ENCODE results near the gene KCNH4. TPM values are rescaled to one million over a fixed set of nuclear protein-coding genes. Genes with fewer than 3 reads are reported as not detected.

KCNH4 gene
- total RNA-seq, 2 experiments from 2014 or later: not detected

DNA sequence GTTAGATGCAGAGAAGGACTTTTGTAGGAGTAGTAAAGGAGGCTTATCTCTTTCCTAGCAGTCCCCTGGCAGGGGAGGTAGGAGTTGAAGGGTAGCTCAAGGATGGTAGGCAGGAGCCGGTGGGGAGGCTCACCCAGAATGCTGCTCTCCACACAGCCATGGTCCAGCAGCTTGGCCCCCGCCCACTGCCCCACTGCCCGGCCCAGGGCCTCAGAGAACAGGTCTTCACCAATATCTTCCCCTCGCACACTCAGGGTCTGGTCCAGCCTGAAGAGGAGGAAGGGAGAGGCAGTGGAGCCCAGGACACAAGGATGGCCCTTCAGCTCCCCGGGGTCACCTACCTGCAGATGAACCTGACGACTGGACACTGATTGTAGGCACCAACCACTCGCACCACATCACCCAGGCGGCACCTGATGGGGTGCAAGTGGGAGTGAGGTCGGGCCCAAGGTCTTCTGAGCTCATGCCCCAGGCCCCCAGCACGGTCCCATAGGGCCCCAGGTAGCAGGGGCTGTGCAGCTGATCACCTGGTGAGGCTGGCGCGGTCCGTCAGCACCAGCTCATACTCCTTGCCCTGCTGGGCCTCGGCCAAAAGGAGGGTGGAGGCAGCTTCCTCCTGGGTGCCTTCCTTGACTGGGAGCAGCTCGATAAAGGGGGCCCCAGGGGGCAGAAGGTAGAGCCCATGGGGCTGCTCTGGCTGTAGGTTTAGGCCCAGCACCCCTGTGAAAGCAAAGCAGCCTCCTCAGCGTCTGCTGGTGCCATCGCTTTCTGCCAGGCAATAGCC is 9.7 kb upstream of the KCNH4 start:
- H2AFZ ChIP-seq (ENCODE audit: low read length): no peak overlapping the region
- no peak for TF ChIP-seq CTCF (conservative IDR thresholded peaks at IDR 0.05; ENCODE audit: low read length)
- no peak for TF ChIP-seq EZH2phosphoT487 (IDR thresholded peaks at IDR 0.05; ENCODE audit: borderline replicate concordance, low read depth, low read length)
- no peaks in the 10 kb centered on the region for H4K20me1 ChIP-seq (ENCODE audit: insufficient read depth, low read length)
- no peak overlapping the region for H3K4me2 ChIP-seq (ENCODE audit: low read length)
- peaks cover 12% of the 10 kb centered on the region for H3K4me1 ChIP-seq (ENCODE audit: insufficient read depth, low read length, poor library complexity, severe bottlenecking)
- DNase-seq (ENCODE audit: low spot score): no peak
- CTCF ChIA-PET (ENCODE audit: unreplicated experiment): no interaction called here
- no peaks in the 10 kb centered on the region; the same call in 1 of the 2 replicates for H3K79me2 ChIP-seq (ENCODE audit: insufficient read depth, low read depth, low read length)
- H3K9me2 ChIP-seq (ENCODE audit: insufficient read depth, low read length): no peaks in the 10 kb centered on the region
- no peak overlapping the region for H3K4me3 ChIP-seq (ENCODE audit: low read depth, low read length, poor library complexity, severe bottlenecking)
- no peaks in the 10 kb centered on the region for H3K9me3 ChIP-seq (ENCODE audit: low read length)
- POLR2A ChIA-PET: interaction anchor here (0.6 kb wide), 3 partner anchors 85 to 227 kb away, joined by 3 to 4 read pairs (median 3); no protein-coding TSS in a partner anchor
- intact Hi-C loops (cut with micrococcal nuclease; ENCODE audit: unreplicated experiment): no loop called here
- BruUV-seq (replicated peaks): no TSS peak
- H3K36me3 ChIP-seq (ENCODE audit: insufficient read depth, low read length): no peaks in the 10 kb centered on the region
- H3K27ac ChIP-seq (ENCODE audit: low read depth, low read length, poor library complexity, severe bottlenecking): no peak overlapping the region

GRCh38 chr17:42189651-42189965 is 8.7 kb upstream of the KCNH4 start:
- Histone ChIP-seq H3K4me1 (ENCODE audit: insufficient read depth, low read length, poor library complexity, severe bottlenecking) (peaks cover 13% of the 10 kb centered on the region), H4K20me1 (ENCODE audit: insufficient read depth, low read length) (no peaks in the 10 kb centered on the region), H3K79me2 (ENCODE audit: insufficient read depth, low read depth, low read length) (no peaks in the 10 kb centered on the region; the same call in 1 of the 2 replicates), H3K9me3 (ENCODE audit: low read length) (no peaks in the 10 kb centered on the region), H2AFZ (ENCODE audit: low read length) (no peak overlapping the region), H3K27ac (ENCODE audit: low read depth, low read length, poor library complexity, severe bottlenecking) (no peak overlapping the region), H3K4me2 (ENCODE audit: low read length) (no peak overlapping the region), H3K9me2 (ENCODE audit: insufficient read depth, low read length) (no peaks in the 10 kb centered on the region), H3K36me3 (ENCODE audit: insufficient read depth, low read length) (no peaks in the 10 kb centered on the region), H3K4me3 (ENCODE audit: low read depth, low read length, poor library complexity, severe bottlenecking) (no peak overlapping the region)
- intact Hi-C loops (cut with micrococcal nuclease; ENCODE audit: unreplicated experiment): loop anchor here (10.0 kb wide), 1 partner anchor 215 kb away; no protein-coding TSS in a partner anchor
- DNase-seq (ENCODE audit: low spot score): no peak
- no peak for TF ChIP-seq EZH2phosphoT487 (IDR thresholded peaks at IDR 0.05; ENCODE audit: borderline replicate concordance, low read depth, low read length)
- TF ChIP-seq CTCF (conservative IDR thresholded peaks at IDR 0.05; ENCODE audit: low read length): no peak
- ChIA-PET POLR2A (interaction anchor here (0.6 kb wide), 2 partner anchors 84 to 228 kb away, joined by 3 to 4 read pairs; no protein-coding TSS in a partner anchor), CTCF (ENCODE audit: unreplicated experiment) (no interaction called here)
- no TSS peak for BruUV-seq (replicated peaks)

Data from OCI-LY7 (cell line).